Fibroblast of lung (primary cell): ENCODE data around the gene GPRASP3. TPM values are rescaled to one million over a fixed set of nuclear protein-coding genes. Genes with fewer than 3 reads are reported as not detected.
A peak's percentile ranks its signal among the peaks of the same experiment; 100 is the strongest.

ENCODE experiments used
- DNase-seq, 2 donors: peaks; one replicate each; pipeline versions ENCODE4 v3.0.0 to v3.0.0-alpha.2; 2010; ENCODE audit warnings: low read depth in 2 of 2
- H2AFZ ChIP-seq: 2 replicates; pipeline ENCODE4 v1.5.1; 2012; ENCODE audit warnings: low read length, control low read depth, inconsistent platforms
- H3K27ac ChIP-seq: 2 replicates; pipeline ENCODE4 v1.5.1; 2011; ENCODE audit warnings: low read length, control low read depth; ENCODE audit not compliant: insufficient read depth
- H3K27me3 ChIP-seq: 2 replicates; pipeline ENCODE4 v1.5.1; 2011; ENCODE audit warnings: mild to moderate bottlenecking, low read length; ENCODE audit not compliant: control insufficient read depth, insufficient read depth
- H3K36me3 ChIP-seq: 2 replicates; pipeline ENCODE4 v1.5.1; 2011; ENCODE audit warnings: low read length; ENCODE audit not compliant: control insufficient read depth, insufficient read depth
- H3K4me1 ChIP-seq: 2 replicates; pipeline ENCODE4 v1.5.1; 2011; ENCODE audit warnings: low read length; ENCODE audit not compliant: control insufficient read depth, insufficient read depth; ENCODE audit errors: extremely low read depth
- H3K4me2 ChIP-seq: 2 replicates; pipeline ENCODE4 v1.5.1; 2011; ENCODE audit warnings: low read length, control low read depth; ENCODE audit not compliant: insufficient read depth; ENCODE audit errors: extremely low read depth
- H3K4me3 ChIP-seq, 4 experiments: fragments of 200-600 bp in 1 of 4; sonication (generic) in 1 of 4; replicated peaks in 1 of 4; 2 replicates each; pipeline ENCODE4 v1.5.1; 2011 to 2016; ENCODE audit warnings: low read length in 4 of 4, low read depth in 3 of 4, mild to moderate bottlenecking in 3 of 4, control low read depth in 2 of 4, inconsistent platforms in 1 of 4, mixed read lengths in 1 of 4; ENCODE audit not compliant: insufficient read depth in 1 of 4; ENCODE audit errors: control extremely low read depth in 1 of 4
- H3K79me2 ChIP-seq: 2 replicates; pipeline ENCODE4 v1.5.1; 2012; ENCODE audit warnings: mild to moderate bottlenecking, low read length, inconsistent platforms; ENCODE audit not compliant: control insufficient read depth, insufficient read depth
- H3K9ac ChIP-seq: 2 replicates; pipeline ENCODE4 v1.5.1; 2011; ENCODE audit warnings: mild to moderate bottlenecking, low read length, control low read depth; ENCODE audit not compliant: insufficient read depth
- H3K9me3 ChIP-seq: 2 replicates; pipeline ENCODE4 v1.5.1; 2012; ENCODE audit warnings: low read depth, low read length; ENCODE audit not compliant: control insufficient read depth, insufficient read depth
- H4K20me1 ChIP-seq: 2 replicates; pipeline ENCODE4 v1.5.1; 2011; ENCODE audit warnings: low read length; ENCODE audit not compliant: control insufficient read depth, insufficient read depth; ENCODE audit errors: extremely low read depth
- CTCF ChIP-seq, 2 donors: IDR thresholded peaks in 1 of 2; conservative IDR thresholded peaks in 1 of 2; 1 replicate in 1 of 2; 2 replicates in 1 of 2; pipeline ENCODE4 v1.5.1; 2011 to 2012; ENCODE audit warnings: low read length in 2 of 2, control low read depth in 1 of 2, inconsistent platforms in 1 of 2, low read depth in 1 of 2, mild to moderate bottlenecking in 1 of 2
- EZH2 ChIP-seq: IDR thresholded peaks from 2 replicates; pipeline ENCODE4 v1.5.1; 2012; ENCODE audit warnings: low read length, control low read depth, mild to moderate bottlenecking; ENCODE audit errors: missing control alignments
- polyA plus RNA-seq, 2 donors: library from polyadenylated mRNA; depleted of rRNA in 1 of 2; stranded (reverse) in 1 of 2; unstranded in 1 of 2; fragments of >200 nt; gene quantifications; 2 replicates each; pipeline ENCODE4 v1.2.1, GENCODE V29; 2011 to 2012; ENCODE audit warnings: missing spikeins in 1 of 2
- total RNA-seq: library from RNA; depleted of rRNA; stranded (reverse); fragments of >200 nt; gene quantifications from 2 replicates; pipeline ENCODE4 v1.2.1, GENCODE V29; 2014

GPRASP3 gene
- total and polyA plus RNA-seq, 2 donors (not counting 1 experiment from before 2014, with no cell fraction given) = 7.3 to 9.7 TPM

- Histone ChIP-seq H3K4me3 (no peak overlapping the region), H3K9ac (no peak overlapping the region), H3K36me3 (no peaks in the 10 kb centered on the region), H2AFZ (no peak overlapping the region), H3K9me3 (no peaks in the 10 kb centered on the region), H3K27ac (no peak overlapping the region), H3K4me1 (no peaks in the 10 kb centered on the region), H3K4me2 (no peak overlapping the region), H4K20me1 (no peaks in the 10 kb centered on the region), H3K79me2 (no peaks in the 10 kb centered on the region), H3K27me3 (no peaks in the 10 kb centered on the region)
- no peak for DNase-seq
- no peak for TF ChIP-seq CTCF (conservative IDR thresholded peaks at IDR 0.05 in 1 of 2, IDR thresholded peaks at IDR 0.05 in 1 of 2; ENCODE audit: low read depth in 1 of 2, low read length in 2 of 2)
- TF ChIP-seq EZH2 = no peak
Measured at GRCh38 chrX:102727761-102728160, 7.2 kb downstream of the GPRASP3 start.

DNA sequence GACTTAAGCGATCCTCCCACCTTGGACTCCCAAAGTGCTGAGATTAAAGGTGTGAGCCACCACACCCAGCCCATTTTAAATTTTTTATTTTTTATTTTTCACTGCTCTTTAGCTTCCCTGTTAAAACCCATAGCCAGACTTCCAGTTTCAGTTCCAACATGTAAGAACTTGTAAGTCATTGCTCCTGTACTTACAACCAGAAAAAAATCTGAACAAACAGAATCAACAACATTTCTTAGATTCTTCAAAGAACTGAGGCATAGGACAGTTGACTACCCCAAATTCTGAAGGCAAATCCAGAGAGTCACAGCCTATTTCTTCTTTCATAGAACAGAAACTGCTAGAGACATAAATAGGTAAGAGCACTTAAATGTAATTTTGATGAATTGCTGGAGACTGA lies 8.1 kb downstream of the GPRASP3 start:
- no peaks in the 10 kb centered on the region for H3K36me3 ChIP-seq
- H3K27ac ChIP-seq = no peak overlapping the region
- H4K20me1 ChIP-seq = no peaks in the 10 kb centered on the region
- H3K4me1 ChIP-seq = no peaks in the 10 kb centered on the region
- DNase-seq = no peak
- TF ChIP-seq CTCF (conservative IDR thresholded peaks at IDR 0.05 in 1 of 2, IDR thresholded peaks at IDR 0.05 in 1 of 2; ENCODE audit: low read depth in 1 of 2, low read length in 2 of 2) (no peak), EZH2 (no peak)
- no peak overlapping the region for H2AFZ ChIP-seq
- no peak overlapping the region for H3K9ac ChIP-seq
- H3K9me3 ChIP-seq = no peaks in the 10 kb centered on the region
- H3K4me3 ChIP-seq = no peak overlapping the region
- H3K79me2 ChIP-seq = no peaks in the 10 kb centered on the region
- H3K4me2 ChIP-seq = no peak overlapping the region
- no peaks in the 10 kb centered on the region for H3K27me3 ChIP-seq

DNA sequence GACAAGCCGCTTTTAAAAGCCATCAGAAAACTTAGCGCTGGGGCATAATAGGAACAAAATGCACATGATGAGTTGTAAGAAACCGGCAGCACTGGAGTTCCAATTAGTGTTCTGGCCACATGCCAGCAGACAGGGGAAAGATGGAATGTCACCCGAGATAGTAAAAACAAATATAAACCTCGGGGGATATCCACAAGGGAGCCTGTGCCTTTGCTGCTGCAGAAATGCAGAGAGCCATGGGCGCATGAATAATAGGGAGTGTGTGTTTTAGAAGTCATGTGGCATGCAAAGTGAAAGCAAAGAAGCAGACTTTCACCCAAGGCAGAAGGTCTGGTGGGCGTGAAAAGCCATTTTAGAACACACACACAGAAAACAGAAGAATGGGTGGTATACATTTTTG lies 19.1 kb downstream of the GPRASP3 start:
- Histone ChIP-seq H3K79me2 (no peaks in the 10 kb centered on the region), H3K27me3 (no peaks in the 10 kb centered on the region), H3K4me1 (no peaks in the 10 kb centered on the region), H3K9me3 (no peaks in the 10 kb centered on the region), H2AFZ (no peak overlapping the region), H4K20me1 (no peaks in the 10 kb centered on the region), H3K9ac (no peak overlapping the region), H3K4me2 (no peak overlapping the region), H3K4me3 (no peak overlapping the region), H3K36me3 (no peaks in the 10 kb centered on the region), H3K27ac (no peak overlapping the region)
- DNase-seq = peak in 1 of 2 donors; percentile 15
- TF ChIP-seq EZH2 (no peak), CTCF (conservative IDR thresholded peaks at IDR 0.05 in 1 of 2, IDR thresholded peaks at IDR 0.05 in 1 of 2; ENCODE audit: low read depth in 1 of 2, low read length in 2 of 2) (no peak)
